Measurements from ENCODE around the gene EBF4.
A peak's percentile ranks its signal among the peaks of the same experiment; 100 is the strongest.

The EBF4 gene

GRCh38 chr20:2700913-2701620 is 8.5 kb downstream of the EBF4 start:
- no peak for DNase-seq

- no peak for DNase-seq
Observed at GRCh38 chr20:2701671-2702081, 9.1 kb downstream of the EBF4 start.

GRCh38 chr20:2703716-2704475 is 11.3 kb downstream of the EBF4 start:
- no peak for DNase-seq

- no peak for DNase-seq
Observed at GRCh38 chr20:2705931-2706645, 13.5 kb downstream of the EBF4 start.

- DNase-seq: no peak
Observed at GRCh38 chr20:2706688-2707352, 14.2 kb downstream of the EBF4 start.

- no peak for DNase-seq
Observed at GRCh38 chr20:2707353-2708072, 14.9 kb downstream of the EBF4 start.

- no peak for DNase-seq
Observed at GRCh38 chr20:2708073-2708415, 15.5 kb downstream of the EBF4 start.

- no peak for DNase-seq
Observed at GRCh38 chr20:2708665-2709064, 16.1 kb downstream of the EBF4 start.

GRCh38 chr20:2709205-2709981 is 16.8 kb downstream of the EBF4 start:
- DNase-seq: peak; percentile 5

GRCh38 chr20:2713285-2713684 is 20.7 kb downstream of the EBF4 start:
- peak; percentile 3 for DNase-seq

- no peak for DNase-seq
Observed at GRCh38 chr20:2729251-2729713, 36.7 kb downstream of the EBF4 start.

- DNase-seq: no peak
Observed at GRCh38 chr20:2729791-2730190, 37.2 kb downstream of the EBF4 start.

GRCh38 chr20:2734899-2735298 is 42.3 kb downstream of the EBF4 start:
- DNase-seq: no peak

GRCh38 chr20:2736441-2736840 is 43.9 kb downstream of the EBF4 start:
- DNase-seq: no peak

- DNase-seq: no peak
Observed at GRCh38 chr20:2738331-2739041, 45.9 kb downstream of the EBF4 start.

GRCh38 chr20:2739042-2739398 is 46.4 kb downstream of the EBF4 start:
- DNase-seq: no peak

- DNase-seq: no peak
Observed at GRCh38 chr20:2740702-2741101, 48.1 kb downstream of the EBF4 start.

- no peak for DNase-seq
Observed at GRCh38 chr20:2741463-2741862, 48.9 kb downstream of the EBF4 start.

GRCh38 chr20:2741881-2742280 is 49.3 kb downstream of the EBF4 start:
- no peak for DNase-seq

GRCh38 chr20:2742431-2742830 is 49.9 kb downstream of the EBF4 start:
- DNase-seq: no peak

GRCh38 chr20:2742934-2743559 is 50.5 kb downstream of the EBF4 start:
- peak; percentile 42 for DNase-seq
